Stimulated activated CD8-positive, alpha-beta memory T cell treated with anti-CD3 and anti-CD28 coated beads, Interleukin-12 subunit alpha, Interleukin-12 subunit beta, amount 100 ng/mL, for 24 hours (primary cell): ENCODE measurements around the gene ALDOC.
A peak's percentile ranks its signal among the peaks of the same experiment; 100 is the strongest.

Experiments
- DNase-seq: peaks from one replicate; pipeline ENCODE4 v3.0.0-alpha.2; 2020; ENCODE audit errors: extremely low read depth

The ALDOC gene

GRCh38 chr17:28552176-28552999 is 24.3 kb downstream of the ALDOC start, which contains the start of gene UNC119:
Gene UNC119 (minus strand): TSS chr17:28552624. CDS start chr17:28552557, 67 bp downstream.
- DNase-seq: peak; percentile 37

- DNase-seq: no peak
These were observed 25.1 kb downstream of the ALDOC start for GRCh38 chr17:28551421-28552175.

GRCh38 chr17:28550858-28551257 is 25.8 kb downstream of the ALDOC start:
- no peak for DNase-seq

- DNase-seq: no peak
These were observed 27.2 kb downstream of the ALDOC start for GRCh38 chr17:28549236-28550132.

- DNase-seq: no peak
These were observed 28.1 kb downstream of the ALDOC start for GRCh38 chr17:28548417-28549130.

- no peak for DNase-seq
These were observed 28.9 kb downstream of the ALDOC start for GRCh38 chr17:28547623-28548416.

GRCh38 chr17:28547096-28547622 is 29.5 kb downstream of the ALDOC start:
- no peak for DNase-seq

- no peak for DNase-seq
These were observed 30.8 kb downstream of the ALDOC start for GRCh38 chr17:28545787-28546415.

GRCh38 chr17:28545141-28545503 is 31.6 kb downstream of the ALDOC start:
- no peak for DNase-seq

- DNase-seq: no peak
These were observed 32.1 kb downstream of the ALDOC start for GRCh38 chr17:28544402-28545140.

GRCh38 chr17:28541439-28541838 is 35.3 kb downstream of the ALDOC start:
- no peak for DNase-seq

GRCh38 chr17:28540231-28540630 is 36.5 kb downstream of the ALDOC start:
- no peak for DNase-seq

- DNase-seq: no peak
These were observed 38.3 kb downstream of the ALDOC start for GRCh38 chr17:28538296-28538895.

- DNase-seq: no peak
These were observed 39.5 kb downstream of the ALDOC start for GRCh38 chr17:28537219-28537610.

GRCh38 chr17:28536532-28537218 is 40.0 kb downstream of the ALDOC start:
- DNase-seq: no peak

- DNase-seq: no peak
These were observed 41.8 kb downstream of the ALDOC start for GRCh38 chr17:28534740-28535375.

GRCh38 chr17:28533091-28533807 is 43.4 kb downstream of the ALDOC start:
- DNase-seq: no peak
